Measurements from ENCODE around the gene TINCR.
"Not testable (repeated sequence)": the region's sequence is repeated elsewhere in the genome, so short reads cannot be mapped to it uniquely, and the experiment has no call there.

TINCR gene

GRCh38 chr19:5567360-5567969 is at the start of gene TINCR:
TSS of gene TINCR (minus strand) at chr19:5567953.
- no peak for DNase-seq

- no peak for DNase-seq
Measured at GRCh38 chr19:5617080-5617479, 49.3 kb upstream of the TINCR start.

GRCh38 chr19:5615756-5616327 is 48.1 kb upstream of the TINCR start:
- DNase-seq = no peak

DNA sequence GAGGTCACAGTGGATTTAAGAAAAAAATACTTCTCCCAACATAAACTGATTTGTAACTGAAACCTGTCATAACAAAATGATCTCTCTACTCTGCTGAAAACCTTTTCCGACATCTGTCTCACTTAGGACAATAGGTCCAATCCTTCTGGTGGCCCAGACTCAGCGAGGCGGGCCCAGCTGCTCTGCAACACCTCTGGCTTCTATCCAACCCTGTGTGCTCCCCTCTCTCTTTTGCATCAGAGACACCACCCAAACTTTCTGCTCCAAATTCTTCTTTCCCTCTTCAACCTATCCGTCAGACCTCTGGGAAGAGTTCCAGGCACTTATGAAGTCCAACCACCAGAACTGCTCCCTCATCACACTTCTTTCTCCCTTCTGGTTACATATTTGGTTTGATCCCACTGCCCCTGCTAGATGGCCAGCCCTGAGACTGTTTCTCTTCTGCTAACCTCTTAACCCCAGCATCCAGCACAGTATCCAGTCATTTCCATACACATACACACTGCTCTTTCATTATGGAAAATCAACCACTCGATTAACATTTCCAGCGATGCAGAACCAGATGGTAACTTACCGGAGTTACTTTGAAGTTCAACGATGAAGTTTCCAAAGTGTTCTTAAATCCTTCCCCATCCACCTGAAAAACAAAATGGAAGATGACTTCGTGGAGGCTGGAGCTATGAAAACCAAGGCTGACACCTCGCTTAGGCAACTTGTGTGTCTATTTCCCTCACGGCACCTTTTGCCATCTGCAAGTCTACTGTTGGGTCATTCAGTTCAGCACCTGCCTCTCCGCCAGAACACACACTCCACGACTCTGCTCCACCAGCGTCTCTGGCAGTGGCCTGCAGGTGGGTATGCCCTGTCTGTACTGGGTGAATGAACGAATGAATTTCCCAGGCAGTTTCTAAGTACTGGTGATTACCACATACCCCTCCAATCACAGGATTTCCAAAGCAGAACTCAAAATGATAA is 45.4 kb upstream of the TINCR start:
- DNase-seq = no peak

DNA sequence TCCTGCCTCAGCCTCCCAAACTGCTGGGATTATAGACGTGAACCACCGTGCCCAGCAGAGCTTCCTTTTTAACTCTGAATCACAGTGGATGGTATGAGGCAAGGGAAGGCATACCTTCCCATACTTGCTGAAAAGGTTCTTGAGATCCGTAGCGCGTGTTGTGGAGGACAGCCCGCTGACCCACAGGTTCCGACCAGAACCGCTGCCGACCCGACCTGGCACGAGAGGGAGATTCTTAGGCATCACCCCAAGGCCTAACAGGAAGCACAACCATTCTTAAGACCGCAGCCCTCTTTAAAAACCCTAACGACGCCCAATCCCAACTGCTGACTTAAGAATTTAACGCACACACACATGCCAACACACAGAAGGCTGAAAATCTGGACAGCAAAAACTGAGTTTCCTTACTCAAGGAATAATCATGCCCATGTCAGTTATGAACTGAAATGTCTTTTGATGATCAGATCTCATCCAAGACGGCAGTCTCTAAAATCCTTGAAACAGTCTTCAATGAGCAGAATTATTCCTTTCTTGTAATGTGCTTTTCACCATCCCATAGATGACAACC is 42.2 kb upstream of the TINCR start:
- peak; percentile 8 for DNase-seq

GRCh38 chr19:5608766-5609165 is 41.0 kb upstream of the TINCR start:
- DNase-seq = not testable (repeated sequence)

DNA sequence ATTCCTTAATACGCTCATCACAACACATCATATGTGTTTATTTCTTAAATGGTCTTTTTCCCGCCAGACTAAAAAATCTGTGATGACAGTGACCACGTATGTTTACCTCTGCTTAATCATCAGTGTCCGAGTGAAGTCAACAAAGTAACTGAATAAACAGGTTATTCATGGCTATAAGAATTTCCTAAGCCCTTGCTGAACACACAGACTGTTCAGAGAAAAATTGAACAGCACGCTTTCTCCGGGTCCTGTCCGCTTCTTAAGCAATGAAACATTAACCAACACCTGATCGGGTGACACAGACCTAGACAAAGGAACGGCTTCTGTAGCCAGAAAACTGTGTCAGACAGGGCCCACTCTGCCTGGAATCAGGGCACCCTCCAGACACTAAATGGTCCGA is 40.5 kb upstream of the TINCR start:
- no peak for DNase-seq

- no peak for DNase-seq
Measured at GRCh38 chr19:5607318-5608275, 39.8 kb upstream of the TINCR start.

- no peak for DNase-seq
Measured at GRCh38 chr19:5605362-5605761, 37.6 kb upstream of the TINCR start.

- no peak for DNase-seq
Measured at GRCh38 chr19:5603626-5604025, 35.9 kb upstream of the TINCR start.

GRCh38 chr19:5600797-5601196 is 33.0 kb upstream of the TINCR start:
- DNase-seq = no peak

GRCh38 chr19:5595745-5596144 is 28.0 kb upstream of the TINCR start:
- DNase-seq = no peak

DNA sequence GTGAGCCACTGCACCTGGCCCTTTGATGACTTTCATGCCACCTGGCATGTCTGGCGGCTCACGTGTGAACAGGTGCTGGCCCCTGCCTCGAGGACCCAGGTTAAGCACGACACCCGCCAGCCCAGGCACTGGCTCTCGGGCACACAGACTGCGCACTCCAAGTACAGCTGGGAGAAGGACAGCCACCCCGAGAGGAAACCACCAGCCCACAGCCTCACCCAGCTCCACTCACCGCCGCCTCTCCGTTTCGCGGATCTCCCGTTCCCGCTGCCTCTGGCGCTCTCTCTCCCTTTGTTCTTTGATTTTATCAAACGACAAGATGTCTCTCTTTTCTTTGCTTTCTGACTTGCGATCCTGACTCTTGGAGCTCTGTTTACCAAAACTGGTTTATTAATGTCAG is 27.4 kb upstream of the TINCR start:
- DNase-seq = no peak

DNA sequence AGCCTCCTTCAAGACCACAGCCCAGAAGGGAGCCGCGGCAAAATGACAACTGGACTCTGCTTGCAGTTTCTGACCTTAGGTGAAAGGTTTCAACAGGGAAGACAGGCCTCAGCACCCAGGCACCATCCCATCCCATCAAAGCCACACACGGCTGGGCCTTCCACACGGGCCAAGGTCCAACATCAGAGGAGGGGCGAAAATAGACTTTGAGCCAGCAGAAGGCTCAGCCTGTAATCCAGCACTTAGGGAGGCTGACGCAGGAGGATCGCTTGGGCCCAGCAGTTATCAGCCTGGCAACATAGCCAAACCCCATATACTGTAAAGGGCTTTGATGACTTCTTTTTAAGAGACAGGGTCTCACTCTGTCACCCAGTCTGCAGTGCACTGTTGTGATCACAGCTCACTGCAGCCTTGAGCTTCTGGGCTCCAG is 26.8 kb upstream of the TINCR start:
- no peak for DNase-seq

- no peak for DNase-seq
Measured at GRCh38 chr19:5593343-5594255, 25.8 kb upstream of the TINCR start.

DNA sequence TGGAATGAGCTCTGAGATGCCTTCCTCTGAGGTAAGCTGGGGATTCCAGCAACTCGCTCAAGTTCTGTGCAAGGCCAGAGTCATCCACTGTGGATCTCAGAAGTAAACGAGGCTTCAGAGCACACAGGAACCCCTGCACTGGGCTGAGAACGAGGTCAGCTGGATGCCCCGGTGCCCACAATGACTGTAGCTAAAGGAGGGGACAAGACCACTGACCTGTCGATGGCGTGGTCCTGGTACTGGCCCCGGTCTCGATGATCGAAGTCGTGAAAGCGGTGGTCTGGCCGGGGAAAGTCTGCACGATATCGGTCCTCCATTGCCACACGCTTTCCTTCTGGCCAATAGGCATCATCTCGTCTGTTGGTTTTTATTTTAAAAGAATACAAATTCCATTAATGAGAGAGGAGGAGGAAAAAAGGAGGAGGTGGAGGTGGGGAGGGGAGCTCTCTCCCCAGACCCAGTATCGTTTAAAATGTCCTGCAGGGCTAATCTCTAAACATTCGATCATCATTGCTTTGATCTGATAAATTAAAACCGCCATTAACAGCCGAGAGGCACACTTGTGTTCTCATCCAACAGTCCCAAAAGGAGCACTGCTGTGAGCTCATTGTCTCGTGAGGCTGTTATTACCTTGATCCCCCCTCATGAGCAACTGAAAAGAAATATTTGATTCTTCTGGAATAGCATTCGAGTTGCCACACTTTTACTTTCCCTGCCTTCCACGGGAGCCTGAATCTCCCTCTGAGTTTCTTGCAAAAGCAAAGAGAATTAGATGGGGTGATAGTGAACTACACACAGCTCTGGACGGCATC is 25.0 kb upstream of the TINCR start:
- DNase-seq = no peak

DNA sequence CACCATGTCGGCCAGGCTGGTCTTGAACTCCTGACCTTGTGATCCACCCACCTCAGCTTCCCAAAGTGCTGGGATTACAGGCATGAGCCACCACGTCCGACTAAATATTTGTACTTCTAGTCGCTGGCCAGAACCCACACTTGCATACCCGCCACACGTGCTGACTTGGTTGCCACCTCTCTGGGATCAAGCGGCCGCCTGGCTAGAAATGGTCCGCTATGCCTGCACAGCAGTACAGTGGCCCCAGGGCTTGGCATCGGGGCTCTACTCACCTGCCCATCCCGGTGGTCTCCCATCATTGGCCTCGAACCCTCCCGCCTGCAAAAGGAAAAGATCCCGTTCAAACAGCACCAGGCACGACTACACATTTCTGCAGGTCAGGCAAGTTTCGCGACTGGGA is 23.7 kb upstream of the TINCR start:
- no peak for DNase-seq

DNA sequence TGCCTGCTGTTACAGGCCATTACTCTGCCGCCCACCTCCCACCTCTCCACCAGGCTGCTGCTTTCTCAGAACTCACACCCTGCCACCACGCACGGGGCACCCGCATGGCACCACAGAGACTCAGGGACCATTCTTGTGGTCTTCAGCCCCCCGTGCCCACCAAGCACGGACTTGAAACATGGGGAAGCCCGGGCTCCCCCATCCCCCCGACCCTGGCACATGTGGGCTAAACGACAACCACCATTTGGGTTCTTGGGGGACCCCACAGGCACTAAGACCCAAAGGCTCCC is 23.1 kb upstream of the TINCR start:
- no peak for DNase-seq

GRCh38 chr19:5590151-5590864 is 22.6 kb upstream of the TINCR start:
- DNase-seq = no peak
